H9 (cell line): Measurements from ENCODE around the gene NPHP4. TPM values are rescaled to one million over a fixed set of nuclear protein-coding genes. Genes with fewer than 3 reads are reported as not detected.

Experiments
- DNase-seq: peaks from one replicate; pipeline ENCODE4 v3.0.0-alpha.2; 2017
- H2AFZ ChIP-seq: one replicate; pipeline ENCODE4 v1.6.1; 2013; ENCODE audit warnings: mild to moderate bottlenecking, low read length, control low read depth, moderate library complexity
- H2AK5ac ChIP-seq: 2 replicates; pipeline ENCODE4 v1.6.1; 2013; ENCODE audit warnings: low read length, control low read depth, mixed read lengths; ENCODE audit not compliant: insufficient read length
- H2BK120ac ChIP-seq: one replicate; pipeline ENCODE4 v1.6.1; 2013; ENCODE audit warnings: low read depth, mild to moderate bottlenecking, low read length, control low read depth, inconsistent platforms; ENCODE audit not compliant: poor library complexity, severe bottlenecking
- H2BK12ac ChIP-seq: 2 replicates; pipeline ENCODE4 v1.6.1; 2013; ENCODE audit warnings: low read length, control low read depth, mixed read lengths, low read depth; ENCODE audit not compliant: insufficient read length
- H2BK15ac ChIP-seq: 2 replicates; pipeline ENCODE4 v1.6.1; 2013; ENCODE audit warnings: low read depth, low read length, control low read depth
- H2BK20ac ChIP-seq: one replicate; pipeline ENCODE4 v1.6.1; 2013; ENCODE audit warnings: low read depth, mild to moderate bottlenecking, low read length, control low read depth, inconsistent platforms; ENCODE audit not compliant: poor library complexity, severe bottlenecking
- H2BK5ac ChIP-seq: 2 replicates; pipeline ENCODE4 v1.6.1; 2013; ENCODE audit warnings: low read length, control low read depth, mixed read lengths; ENCODE audit not compliant: insufficient read length
- H3K14ac ChIP-seq: 2 replicates; pipeline ENCODE4 v1.6.1; 2013; ENCODE audit warnings: low read length, control low read depth; ENCODE audit not compliant: insufficient read depth
- H3K18ac ChIP-seq: 2 replicates; pipeline ENCODE4 v1.6.1; 2013; ENCODE audit warnings: low read depth, mild to moderate bottlenecking, mixed read lengths, low read length, control low read depth; ENCODE audit not compliant: insufficient read length
- H3K23ac ChIP-seq: 2 replicates; pipeline ENCODE4 v1.6.1; 2013; ENCODE audit warnings: low read length, control low read depth, mixed read lengths, low read depth; ENCODE audit not compliant: insufficient read length
- H3K23me2 ChIP-seq: 2 replicates; pipeline ENCODE4 v1.6.1; 2013; ENCODE audit warnings: low read depth, mild to moderate bottlenecking, mixed read lengths, low read length, control low read depth; ENCODE audit not compliant: insufficient read length, poor library complexity, severe bottlenecking
- H3K27ac ChIP-seq: 2 replicates; pipeline ENCODE4 v1.5.1; 2013; ENCODE audit warnings: low read length, control low read depth, mixed read lengths, low read depth; ENCODE audit not compliant: insufficient read length
- H3K27me3 ChIP-seq: 2 replicates; pipeline ENCODE4 v1.6.1; 2013; ENCODE audit warnings: low read length, control low read depth, inconsistent platforms; ENCODE audit not compliant: insufficient read depth
- H3K4ac ChIP-seq: 2 replicates; pipeline ENCODE4 v1.6.1; 2013; ENCODE audit warnings: low read depth, mild to moderate bottlenecking, control low read depth, inconsistent platforms, low read length, moderate library complexity
- H3K4me1 ChIP-seq: 2 replicates; pipeline ENCODE4 v1.6.1; 2013; ENCODE audit warnings: low read length, control low read depth, inconsistent platforms; ENCODE audit not compliant: insufficient read depth
- H3K4me2 ChIP-seq: 2 replicates; pipeline ENCODE4 v1.6.1; 2013; ENCODE audit warnings: low read length, control low read depth, mixed read lengths; ENCODE audit not compliant: insufficient read length, insufficient read depth
- H3K56ac ChIP-seq: 2 replicates; pipeline ENCODE4 v1.6.1; 2013; ENCODE audit warnings: low read depth, mild to moderate bottlenecking, mixed read lengths, low read length, control low read depth; ENCODE audit not compliant: insufficient read length
- H3K79me1 ChIP-seq: 2 replicates; pipeline ENCODE4 v1.6.1; 2013; ENCODE audit warnings: low read depth, mild to moderate bottlenecking, moderate library complexity, low read length, control low read depth, inconsistent platforms; ENCODE audit not compliant: insufficient read depth, poor library complexity, severe bottlenecking
- H3K79me2 ChIP-seq: 2 replicates; pipeline ENCODE4 v1.6.1; 2013; ENCODE audit warnings: low read length, control low read depth, inconsistent platforms; ENCODE audit not compliant: insufficient read depth
- H3K9ac ChIP-seq: 2 replicates; pipeline ENCODE4 v1.6.1; 2013; ENCODE audit warnings: low read length, control low read depth, mixed read lengths; ENCODE audit not compliant: insufficient read length; ENCODE audit errors: extremely low read depth
- H3K9me3 ChIP-seq: one replicate; pipeline ENCODE4 v1.6.1; 2013; ENCODE audit warnings: low read depth, low read length, inconsistent platforms; ENCODE audit not compliant: control insufficient read depth
- H3T11ph ChIP-seq: one replicate; pipeline ENCODE4 v1.6.1; 2013; ENCODE audit warnings: mild to moderate bottlenecking, low read length, control low read depth, inconsistent platforms
- H4K20me1 ChIP-seq: one replicate; pipeline ENCODE4 v1.6.1; 2013; ENCODE audit not compliant: control insufficient read depth, insufficient read length, insufficient read depth
- H4K5ac ChIP-seq: 2 replicates; pipeline ENCODE4 v1.6.1; 2013; ENCODE audit warnings: low read depth, mild to moderate bottlenecking, mixed read lengths, low read length, control low read depth; ENCODE audit not compliant: insufficient read length
- H4K8ac ChIP-seq: replicated peaks from 2 replicates; pipeline ENCODE4 v1.6.1; 2013; ENCODE audit warnings: low read length, control low read depth, mixed read lengths, low read depth; ENCODE audit not compliant: insufficient read length
- H4K91ac ChIP-seq: 2 replicates; pipeline ENCODE4 v1.6.1; 2013; ENCODE audit warnings: low read depth, mild to moderate bottlenecking, moderate library complexity, mixed read lengths, low read length, control low read depth; ENCODE audit not compliant: insufficient read length
- H3K27ac Mint-ChIP-seq, 3 experiments: 2 replicates in 2 of 3; 3 replicates in 1 of 3; pipeline ENCODE4 v1.8.0; 2020 to 2021; ENCODE audit warnings: mixed read lengths in 3 of 3, mild to moderate bottlenecking in 1 of 3, moderate library complexity in 1 of 3
- H3K27me3 Mint-ChIP-seq: 2 replicates; pipeline ENCODE4 v1.8.0; 2021; ENCODE audit warnings: low read depth, mild to moderate bottlenecking, moderate library complexity, mixed read lengths
- H3K36me3 Mint-ChIP-seq, 3 experiments: 2 replicates in 2 of 3; 3 replicates in 1 of 3; pipeline ENCODE4 v1.8.0; 2020 to 2021; ENCODE audit warnings: low read depth in 3 of 3, mixed read lengths in 3 of 3; ENCODE audit not compliant: insufficient read depth in 1 of 3
- H3K4me1 Mint-ChIP-seq, 2 experiments: 2 replicates each; pipeline ENCODE4 v1.8.0; 2020; ENCODE audit warnings: mixed read lengths in 2 of 2
- H3K4me3 Mint-ChIP-seq, 2 experiments: 2 replicates in 1 of 2; 3 replicates in 1 of 2; pipeline ENCODE4 v1.8.0; 2020 to 2021; ENCODE audit warnings: mild to moderate bottlenecking in 2 of 2, mixed read lengths in 2 of 2, moderate library complexity in 1 of 2
- H3K9me3 Mint-ChIP-seq, 2 experiments: 2 replicates in 1 of 2; 3 replicates in 1 of 2; pipeline ENCODE4 v1.8.0; 2020; ENCODE audit warnings: mild to moderate bottlenecking in 2 of 2, mixed read lengths in 2 of 2, moderate library complexity in 1 of 2
- CTCF ChIP-seq: fragments of 200-600 bp; sonication (generic); conservative IDR thresholded peaks from 3 replicates; pipeline ENCODE4 v1.8.0; 2021; ENCODE audit warnings: antibody characterized with exemption, mild to moderate bottlenecking
- WGBS: extraction: QIAGEN DNeasy Blood & Tissue Kit; methylation state at CpG from one replicate; pipeline ENCODE4 v1.1.7; 2013; ENCODE audit warnings: missing lambda C conversion rate, low lambda C conversion rate, mixed read lengths; ENCODE audit not compliant: insufficient read length; ENCODE audit errors: extremely low coverage; 5-methylcytosine and 5-hydroxymethylcytosine counted together
- total RNA-seq: library from RNA; stranded (reverse); gene quantifications from 2 replicates; pipeline ENCODE4 v1.2.1, GENCODE V29; 2021

Gene NPHP4
- total RNA-seq, 1 experiment from 2014 or later = 17.6 TPM

DNA sequence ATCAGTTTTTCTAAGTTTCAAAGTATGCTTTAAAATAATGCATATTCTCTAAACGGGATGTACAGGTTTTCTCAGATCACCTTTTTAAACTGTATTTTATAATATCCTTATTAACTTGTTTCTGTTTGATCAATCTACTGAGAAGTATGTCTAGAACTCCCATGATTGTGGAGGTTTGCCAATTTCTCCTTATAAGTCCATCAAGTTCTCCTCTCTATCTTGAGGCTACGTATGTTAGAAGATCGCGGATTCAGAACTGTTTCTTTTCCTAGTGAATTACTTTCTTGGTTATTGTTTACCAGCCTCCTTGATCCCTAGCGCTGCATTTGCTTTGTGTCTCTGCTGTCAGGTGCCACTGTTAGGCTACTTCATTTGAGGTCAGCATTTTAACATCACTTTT lies 89.2 kb downstream of the NPHP4 start:
- peaks cover 11 to 22% (median 13%) of the 10 kb centered on the region in 3 experiments for H3K36me3 Mint-ChIP-seq
- H3K9me3 ChIP-seq = no peaks in the 10 kb centered on the region
- H3K14ac ChIP-seq = no peak overlapping the region
- no peak overlapping the region for H2BK12ac ChIP-seq
- H4K8ac ChIP-seq = no peak overlapping the region
- no peaks in the 10 kb centered on the region for H3K27me3 ChIP-seq
- no peaks in the 10 kb centered on the region for H3K23me2 ChIP-seq
- no peak overlapping the region for H3K27ac ChIP-seq
- H2AK5ac ChIP-seq = no peak overlapping the region
- H4K20me1 ChIP-seq = no peaks in the 10 kb centered on the region
- H3K4me2 ChIP-seq = no peak overlapping the region
- H3K4me1 ChIP-seq = peaks cover 5% of the 10 kb centered on the region; the same call in 1 of the 2 replicates
- no peaks in the 10 kb centered on the region; the same call in none of the 2 replicates for H3K27me3 Mint-ChIP-seq
- H3K4me1 Mint-ChIP-seq = peaks cover 17 to 25% of the 10 kb centered on the region in 2 experiments
- H3K4ac ChIP-seq = no peak overlapping the region
- no peak for DNase-seq
- no peaks in the 10 kb centered on the region for H3K79me1 ChIP-seq
- no peak overlapping the region for H3K56ac ChIP-seq
- no peak overlapping the region for H3T11ph ChIP-seq
- H3K79me2 ChIP-seq = no peaks in the 10 kb centered on the region
- no peak for TF ChIP-seq CTCF
- no peak overlapping the region for H3K18ac ChIP-seq
- no peak overlapping the region for H2BK20ac ChIP-seq
- H4K91ac ChIP-seq = no peak overlapping the region
- WGBS = no CpG with 5 or more reads among the region's 5 CpGs
- H3K9me3 Mint-ChIP-seq = no peaks in the 10 kb centered on the region
- H2AFZ ChIP-seq = no peak overlapping the region
- no peak overlapping the region for H3K27ac Mint-ChIP-seq
- H3K4me3 Mint-ChIP-seq = no peak overlapping the region
- no peak overlapping the region for H3K9ac ChIP-seq
- no peak overlapping the region for H3K23ac ChIP-seq
- H2BK15ac ChIP-seq = no peak overlapping the region
- no peak overlapping the region for H4K5ac ChIP-seq
- H2BK120ac ChIP-seq = no peak overlapping the region
- H2BK5ac ChIP-seq = no peak overlapping the region
